ENCODE data around the gene MGA. TPM values are rescaled to one million over a fixed set of nuclear protein-coding genes. Genes with fewer than 3 reads are reported as not detected.

The MGA gene
- total RNA-seq, 1 donor from 2014 or later, result 32.6 TPM

DNA sequence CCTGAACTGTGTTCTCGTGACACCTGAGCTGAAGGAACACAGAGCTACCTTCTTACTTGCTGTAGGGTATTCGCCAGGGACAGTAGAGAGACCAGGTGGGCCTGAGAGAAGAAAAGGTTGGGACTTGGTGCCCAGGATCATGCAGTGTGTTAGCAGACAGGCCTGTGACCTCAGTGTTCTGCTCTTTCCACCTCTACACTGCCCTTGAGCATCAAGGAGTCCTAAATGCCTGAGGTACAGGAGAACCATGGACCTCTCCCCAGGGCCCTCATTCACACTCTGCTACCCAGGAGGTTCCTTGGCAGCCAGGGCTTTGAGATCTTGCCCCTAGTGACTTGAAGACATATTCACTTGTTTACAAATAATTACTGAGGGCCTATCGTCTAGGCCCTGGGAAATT is 145.5 kb downstream of the MGA start:
- Histone ChIP-seq H3K79me2 (ENCODE audit: insufficient read depth, low read length) (peaks cover 23% of the 10 kb centered on the region), H2AFZ (ENCODE audit: low read depth, low read length) (no peak overlapping the region), H3K9me3 (ENCODE audit: insufficient read depth, low read depth, low read length) (no peaks in the 10 kb centered on the region), H4K20me1 (ENCODE audit: insufficient read depth, low read length) (peaks cover 42% of the 10 kb centered on the region), H3K27me3 (ENCODE audit: insufficient read depth, low read length) (no peaks in the 10 kb centered on the region), H3K9ac (ENCODE audit: low read length) (no peak overlapping the region), H3K36me3 (ENCODE audit: insufficient read depth, low read length) (no peaks in the 10 kb centered on the region), H3K4me3 (ENCODE audit: insufficient read depth, low read depth, low read length) (no peak overlapping the region), H3K4me2 (ENCODE audit: low read length) (no peak overlapping the region), H3K27ac (ENCODE audit: low read depth, low read length) (no peak overlapping the region), H3K4me1 (ENCODE audit: insufficient read depth, low read length) (peaks cover 15% of the 10 kb centered on the region)
- TF ChIP-seq EZH2 (IDR thresholded peaks at IDR 0.05; ENCODE audit: insufficient read depth, low read length), result no peak
- TF ChIP-seq, protein P1, sequence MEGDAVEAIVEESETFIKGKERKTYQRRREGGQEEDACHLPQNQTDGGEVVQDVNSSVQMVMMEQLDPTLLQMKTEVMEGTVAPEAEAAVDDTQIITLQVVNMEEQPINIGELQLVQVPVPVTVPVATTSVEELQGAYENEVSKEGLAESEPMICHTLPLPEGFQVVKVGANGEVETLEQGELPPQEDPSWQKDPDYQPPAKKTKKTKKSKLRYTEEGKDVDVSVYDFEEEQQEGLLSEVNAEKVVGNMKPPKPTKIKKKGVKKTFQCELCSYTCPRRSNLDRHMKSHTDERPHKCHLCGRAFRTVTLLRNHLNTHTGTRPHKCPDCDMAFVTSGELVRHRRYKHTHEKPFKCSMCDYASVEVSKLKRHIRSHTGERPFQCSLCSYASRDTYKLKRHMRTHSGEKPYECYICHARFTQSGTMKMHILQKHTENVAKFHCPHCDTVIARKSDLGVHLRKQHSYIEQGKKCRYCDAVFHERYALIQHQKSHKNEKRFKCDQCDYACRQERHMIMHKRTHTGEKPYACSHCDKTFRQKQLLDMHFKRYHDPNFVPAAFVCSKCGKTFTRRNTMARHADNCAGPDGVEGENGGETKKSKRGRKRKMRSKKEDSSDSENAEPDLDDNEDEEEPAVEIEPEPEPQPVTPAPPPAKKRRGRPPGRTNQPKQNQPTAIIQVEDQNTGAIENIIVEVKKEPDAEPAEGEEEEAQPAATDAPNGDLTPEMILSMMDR (IDR thresholded peaks at IDR 0.05; ENCODE audit: insufficient read depth, low read depth, low read length), result no peak
- no peaks in the 10 kb centered on the region for H3K27me3 Mint-ChIP-seq (ENCODE audit: low read depth, unreplicated experiment)
- H3K4me1 Mint-ChIP-seq (ENCODE audit: low read depth, unreplicated experiment), result peaks cover 4% of the 10 kb centered on the region
- DNase-seq (ENCODE audit: low read depth), result no peak
- no peak overlapping the region for H3K4me3 Mint-ChIP-seq (ENCODE audit: unreplicated experiment)
- H3K9me3 Mint-ChIP-seq (ENCODE audit: unreplicated experiment), result no peaks in the 10 kb centered on the region
- no peak overlapping the region for H3K27ac Mint-ChIP-seq (ENCODE audit: unreplicated experiment)
- H3K36me3 Mint-ChIP-seq (ENCODE audit: low read depth, unreplicated experiment), result peaks cover 13% of the 10 kb centered on the region
- FAIRE-seq, result no peak

DNA sequence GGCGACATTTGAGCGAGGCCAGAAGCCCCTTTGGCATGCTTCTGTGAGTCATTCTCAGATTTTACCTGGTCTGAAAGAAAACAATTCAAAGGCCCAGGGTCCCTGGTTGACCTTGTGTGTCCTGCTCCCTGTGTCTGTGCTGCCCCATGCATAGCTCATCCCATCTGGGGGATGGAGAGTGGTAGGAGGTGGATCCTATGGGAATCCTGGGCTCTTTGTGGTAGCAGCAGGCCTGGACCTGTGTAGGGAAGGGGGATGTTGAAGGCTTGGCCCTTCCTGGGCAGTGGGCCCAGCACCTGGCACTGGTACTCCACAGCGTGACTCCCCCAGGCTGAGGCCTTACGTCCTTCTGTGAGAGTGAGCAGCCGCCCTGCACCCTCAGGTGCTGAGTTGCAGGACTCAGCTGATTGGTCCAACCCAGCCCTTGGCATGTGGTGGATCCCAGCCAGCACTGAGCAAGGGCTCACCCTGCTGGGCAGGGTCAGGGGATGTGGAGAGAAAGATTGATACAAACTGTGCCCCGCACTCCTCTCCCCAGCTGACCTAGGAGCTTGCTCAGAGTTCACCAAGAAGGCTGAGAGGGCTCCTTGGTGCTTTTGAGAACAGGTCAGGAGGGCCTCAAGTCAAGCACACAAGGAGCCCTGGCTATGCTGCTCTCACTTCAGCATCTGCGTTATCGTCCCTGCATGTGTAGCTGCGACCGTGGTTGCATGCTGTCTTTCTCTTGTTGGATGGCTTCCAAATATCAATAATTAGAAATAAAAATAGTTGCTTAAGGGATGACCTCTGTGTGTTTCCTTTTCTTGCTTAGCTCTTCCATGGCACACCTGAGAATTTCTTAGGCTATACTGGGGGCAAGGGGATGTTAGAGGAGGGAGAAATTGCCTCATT is 146.3 kb downstream of the MGA start:
- Mint-ChIP-seq H3K9me3 (ENCODE audit: unreplicated experiment) (no peaks in the 10 kb centered on the region), H3K4me3 (ENCODE audit: unreplicated experiment) (no peak overlapping the region), H3K4me1 (ENCODE audit: low read depth, unreplicated experiment) (peaks cover 4% of the 10 kb centered on the region), H3K27me3 (ENCODE audit: low read depth, unreplicated experiment) (no peaks in the 10 kb centered on the region), H3K36me3 (ENCODE audit: low read depth, unreplicated experiment) (peaks cover 7% of the 10 kb centered on the region), H3K27ac (ENCODE audit: unreplicated experiment) (no peak overlapping the region)
- Histone ChIP-seq H3K4me2 (ENCODE audit: low read length) (no peak overlapping the region), H3K4me1 (ENCODE audit: insufficient read depth, low read length) (peaks cover 15% of the 10 kb centered on the region), H3K9ac (ENCODE audit: low read length) (no peak overlapping the region), H3K79me2 (ENCODE audit: insufficient read depth, low read length) (peaks cover 23% of the 10 kb centered on the region), H4K20me1 (ENCODE audit: insufficient read depth, low read length) (peaks cover 49% of the 10 kb centered on the region), H2AFZ (ENCODE audit: low read depth, low read length) (no peak overlapping the region), H3K9me3 (ENCODE audit: insufficient read depth, low read depth, low read length) (no peaks in the 10 kb centered on the region), H3K27me3 (ENCODE audit: insufficient read depth, low read length) (no peaks in the 10 kb centered on the region), H3K4me3 (ENCODE audit: insufficient read depth, low read depth, low read length) (no peak overlapping the region), H3K36me3 (ENCODE audit: insufficient read depth, low read length) (no peaks in the 10 kb centered on the region), H3K27ac (ENCODE audit: low read depth, low read length) (no peak overlapping the region)
- TF ChIP-seq EZH2 (IDR thresholded peaks at IDR 0.05; ENCODE audit: insufficient read depth, low read length), result no peak
- TF ChIP-seq, protein P1 (IDR thresholded peaks at IDR 0.05; ENCODE audit: insufficient read depth, low read depth, low read length), result no peak
- FAIRE-seq (no peak), DNase-seq (ENCODE audit: low read depth) (no peak)

DNA sequence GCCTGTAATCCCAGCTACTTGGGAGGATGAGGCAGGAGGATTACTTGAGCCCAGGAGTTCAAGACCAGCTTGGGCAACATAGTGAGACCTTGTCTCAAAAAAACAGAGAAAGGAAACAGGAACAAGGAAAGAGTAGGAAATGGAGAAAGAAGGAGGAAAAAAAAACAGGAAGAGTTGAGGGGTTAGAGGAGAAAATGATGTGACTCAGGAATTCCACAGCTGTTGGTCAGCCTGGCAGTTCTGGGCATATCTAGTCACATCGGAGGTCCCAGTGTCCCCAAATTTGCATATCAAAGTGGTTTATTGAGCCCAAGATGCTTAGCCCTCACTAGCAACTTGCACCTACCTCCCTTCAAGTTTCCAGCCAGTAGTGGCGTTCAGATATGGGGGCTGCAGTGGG is 148.9 kb downstream of the MGA start:
- H3K36me3 Mint-ChIP-seq (ENCODE audit: low read depth, unreplicated experiment), result peaks cover 15% of the 10 kb centered on the region
- H3K27me3 ChIP-seq (ENCODE audit: insufficient read depth, low read length), result no peaks in the 10 kb centered on the region
- no peaks in the 10 kb centered on the region for H3K27me3 Mint-ChIP-seq (ENCODE audit: low read depth, unreplicated experiment)
- no peak for DNase-seq (ENCODE audit: low read depth)
- no peaks in the 10 kb centered on the region for H3K9me3 ChIP-seq (ENCODE audit: insufficient read depth, low read depth, low read length)
- H2AFZ ChIP-seq (ENCODE audit: low read depth, low read length), result no peak overlapping the region
- peak overlapping the region; percentile 25 for H3K4me2 ChIP-seq (ENCODE audit: low read length)
- H4K20me1 ChIP-seq (ENCODE audit: insufficient read depth, low read length), result peaks cover 67% of the 10 kb centered on the region
- no peaks in the 10 kb centered on the region for H3K36me3 ChIP-seq (ENCODE audit: insufficient read depth, low read length)
- peaks cover 4% of the 10 kb centered on the region for H3K4me1 Mint-ChIP-seq (ENCODE audit: low read depth, unreplicated experiment)
- FAIRE-seq, result no peak
- H3K9ac ChIP-seq (ENCODE audit: low read length), result no peak overlapping the region
- H3K9me3 Mint-ChIP-seq (ENCODE audit: unreplicated experiment), result no peaks in the 10 kb centered on the region
- no peak overlapping the region for H3K27ac Mint-ChIP-seq (ENCODE audit: unreplicated experiment)
- H3K4me3 ChIP-seq (ENCODE audit: insufficient read depth, low read depth, low read length), result no peak overlapping the region
- H3K4me1 ChIP-seq (ENCODE audit: insufficient read depth, low read length), result peaks cover 5% of the 10 kb centered on the region
- no peak overlapping the region for H3K27ac ChIP-seq (ENCODE audit: low read depth, low read length)
- H3K79me2 ChIP-seq (ENCODE audit: insufficient read depth, low read length), result peaks cover 23% of the 10 kb centered on the region
- H3K4me3 Mint-ChIP-seq (ENCODE audit: unreplicated experiment), result no peak overlapping the region
- TF ChIP-seq EZH2 (IDR thresholded peaks at IDR 0.05; ENCODE audit: insufficient read depth, low read length), result no peak
- TF ChIP-seq, protein P1 (IDR thresholded peaks at IDR 0.05; ENCODE audit: insufficient read depth, low read depth, low read length), result no peak

All from astrocyte (in vitro differentiated cells and primary cell).